NCI-H748 (cell line): ENCODE measurements around the gene FGFR1OP2.
"Not testable (repeated sequence)": the region's sequence is repeated elsewhere in the genome, so short reads cannot be mapped to it uniquely, and the experiment has no call there.

Experiments used
- DNase-seq: peaks from one replicate; lab custom pipeline; 2025; ENCODE audit not compliant: unreplicated experiment; lab: John Stamatoyannopoulos, UW

Gene FGFR1OP2

DNA sequence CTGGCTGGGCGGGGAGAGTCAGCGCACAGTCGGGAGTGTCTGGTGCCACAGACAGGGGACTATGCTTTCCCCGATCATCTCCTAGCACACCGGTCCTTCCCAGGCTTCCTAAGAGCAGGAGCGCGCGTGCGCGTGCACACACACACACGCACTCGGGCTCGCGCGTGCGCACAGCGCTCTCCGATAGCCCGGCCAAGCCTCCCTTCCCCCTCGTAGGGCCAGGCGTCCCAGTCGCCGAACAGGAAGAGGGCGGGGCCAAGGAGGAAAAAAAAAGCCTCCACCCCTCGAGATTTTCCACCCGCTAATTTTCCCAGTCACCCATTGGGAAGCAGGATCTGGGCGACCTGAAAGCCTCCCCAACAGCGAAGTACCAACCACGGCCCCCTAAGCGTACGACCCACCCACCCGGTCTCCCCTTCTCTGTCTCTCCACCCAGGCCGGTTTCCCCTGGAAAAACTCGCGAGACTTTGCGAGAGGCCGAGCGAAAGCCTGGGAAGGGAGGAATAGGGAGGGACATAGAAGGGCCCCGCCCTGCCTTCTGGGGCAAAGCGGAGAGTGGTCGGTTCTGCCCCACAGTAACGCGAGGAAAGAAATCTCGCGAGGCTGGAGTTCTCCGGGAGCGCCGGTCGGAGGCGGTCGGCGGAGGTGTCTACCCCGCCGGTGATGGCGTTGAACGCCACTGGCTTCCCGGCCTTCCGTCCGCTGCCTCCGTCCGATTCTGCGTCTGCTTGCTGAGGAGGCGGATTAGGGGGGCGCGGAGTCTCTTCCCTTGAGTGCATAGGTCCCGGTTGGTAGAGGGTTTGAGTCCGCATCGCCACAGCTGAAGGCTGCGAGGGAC, at the start of gene FGFR1OP2, which contains the start of gene INTS13:
Gene FGFR1OP2 (plus strand): TSS at position 608 of the 838 bp plus-strand sequence. CDS start 15,689 bp downstream, outside the sequence.
Gene INTS13 (minus strand): TSS at position 119 of the 838 bp plus-strand sequence. CDS start 1,178 bp downstream, outside the sequence.
- DNase-seq: peak; percentile 97

DNA sequence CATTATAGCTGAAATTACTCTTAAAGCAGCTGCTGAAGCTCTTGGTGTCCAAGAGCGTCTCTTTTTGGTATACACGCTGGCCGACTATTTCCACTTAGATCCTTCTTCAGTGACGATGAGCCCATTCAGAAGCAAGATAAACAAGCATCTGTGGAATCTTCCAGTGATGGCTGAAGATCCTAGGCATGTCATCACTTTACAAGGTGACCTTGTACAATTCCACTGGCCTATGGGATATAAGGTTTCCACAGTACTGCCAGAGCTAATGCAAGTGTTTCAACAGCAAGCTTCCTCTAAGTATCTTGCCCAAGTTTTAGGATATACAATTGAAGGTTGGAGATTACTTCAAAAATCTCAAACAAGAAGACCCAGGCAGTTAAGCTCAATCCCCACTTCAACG, 47.5 kb upstream of the FGFR1OP2 start:
- no peak for DNase-seq

DNA sequence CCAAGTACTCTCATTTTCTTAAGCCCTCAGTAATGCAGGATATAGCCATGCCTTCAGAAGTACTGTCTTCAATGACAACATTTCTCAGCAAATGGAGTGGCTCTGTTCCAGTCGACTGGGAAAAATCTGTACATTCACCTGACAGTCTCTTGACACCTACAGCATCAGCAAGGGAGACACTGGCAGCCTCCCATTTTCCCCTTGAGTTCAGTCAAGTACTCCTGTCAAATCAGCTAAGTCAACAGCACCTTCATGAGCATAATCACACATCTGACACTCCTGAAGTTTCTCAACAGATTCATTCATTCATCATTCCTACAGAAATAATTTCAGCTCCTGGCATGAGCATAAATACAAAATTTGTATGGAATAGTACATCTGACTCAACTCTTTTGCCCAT, 46.6 kb upstream of the FGFR1OP2 start:
- DNase-seq: no peak

DNA sequence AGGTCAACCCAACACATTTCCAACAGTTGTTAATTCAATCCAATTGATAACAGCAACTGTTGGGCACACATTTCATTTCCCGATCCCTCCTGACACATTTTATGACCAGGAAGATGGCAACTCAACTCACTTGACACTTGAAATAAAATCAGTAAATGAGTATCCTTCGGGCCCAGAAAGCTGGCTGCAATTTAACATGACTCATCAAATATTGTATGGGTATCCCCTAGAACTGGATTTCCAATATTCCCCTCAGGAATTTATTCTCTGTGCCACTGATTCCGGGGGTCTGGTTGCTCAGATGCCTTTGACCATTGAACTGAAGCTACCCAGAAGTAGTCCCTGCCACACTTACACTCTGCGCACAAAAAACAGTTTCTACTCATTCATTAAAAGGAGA, 42.6 kb upstream of the FGFR1OP2 start:
- DNase-seq: no peak

DNA sequence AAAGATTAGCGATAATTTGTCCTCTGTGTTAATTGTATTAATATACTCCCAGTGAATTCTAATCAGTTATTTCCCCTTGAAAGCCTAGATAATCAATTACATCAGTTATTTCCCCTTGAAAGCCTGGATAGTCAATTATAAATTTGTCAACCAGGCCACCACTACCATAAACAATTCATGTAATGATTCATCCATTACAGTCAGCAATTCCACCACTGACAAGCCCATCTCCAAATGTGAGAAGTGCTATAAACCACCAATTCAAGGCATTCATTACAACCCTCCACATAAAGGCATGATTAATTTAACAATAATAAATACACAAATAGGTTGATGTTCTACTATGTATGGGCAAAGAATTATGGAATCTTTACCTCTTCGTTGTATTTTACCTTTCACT, 41.4 kb upstream of the FGFR1OP2 start:
- DNase-seq: no peak

DNA sequence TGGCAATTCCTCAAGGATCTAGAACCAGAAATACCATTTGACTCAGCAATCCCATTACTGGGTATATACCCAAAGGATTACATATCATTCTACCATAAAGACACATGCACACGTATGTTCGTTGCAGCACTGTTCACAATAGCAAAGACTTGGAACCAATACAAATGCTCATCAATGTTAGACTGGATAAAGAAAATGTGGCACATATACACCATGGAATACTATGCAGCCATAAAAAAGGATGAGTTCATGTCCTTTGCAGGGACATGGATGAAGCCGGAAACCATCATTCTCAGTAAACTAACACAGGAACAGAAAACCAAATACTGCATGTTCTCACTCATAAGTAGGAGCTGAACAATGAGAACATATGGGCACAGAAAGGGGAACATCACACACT, 34.9 kb upstream of the FGFR1OP2 start:
- DNase-seq: not testable (repeated sequence)

DNA sequence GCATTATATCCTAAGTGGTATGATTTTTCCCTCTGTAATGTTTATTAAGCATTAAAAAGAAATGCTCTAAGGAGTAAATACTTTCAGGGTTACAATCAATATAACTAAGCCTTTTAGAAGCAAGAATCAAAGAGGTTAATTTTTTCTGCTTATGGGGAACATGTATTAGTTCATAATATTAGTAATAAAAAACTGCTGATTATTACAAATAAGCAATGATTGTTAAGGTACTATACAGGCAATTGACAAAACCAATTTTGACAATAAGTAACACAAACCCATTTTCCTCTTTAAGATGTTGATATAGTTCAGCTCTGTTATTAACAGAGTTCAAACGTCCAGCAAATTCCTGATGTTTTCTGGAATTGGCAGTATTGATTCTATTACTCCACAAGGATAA, 32.2 kb upstream of the FGFR1OP2 start:
- no peak for DNase-seq

DNA sequence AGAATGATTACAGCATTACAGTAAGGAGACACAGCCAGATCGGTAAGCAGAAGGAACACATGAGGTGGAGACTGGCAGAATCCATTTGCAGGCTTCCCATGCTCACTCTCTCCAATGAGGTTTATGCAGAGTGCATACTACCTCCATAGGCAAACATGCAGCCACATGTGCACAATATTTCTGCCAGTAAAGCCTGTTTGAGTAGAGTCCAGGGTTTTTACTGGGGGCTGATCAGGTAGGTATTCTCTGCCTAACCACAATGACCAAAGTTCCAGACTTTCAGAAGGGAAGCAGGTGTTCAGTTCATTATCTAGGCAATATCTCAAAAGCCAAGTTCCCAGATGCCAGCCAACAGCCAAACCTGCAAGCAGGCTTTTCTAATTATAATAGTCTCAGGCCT, 31.6 kb upstream of the FGFR1OP2 start:
- DNase-seq: no peak

DNA sequence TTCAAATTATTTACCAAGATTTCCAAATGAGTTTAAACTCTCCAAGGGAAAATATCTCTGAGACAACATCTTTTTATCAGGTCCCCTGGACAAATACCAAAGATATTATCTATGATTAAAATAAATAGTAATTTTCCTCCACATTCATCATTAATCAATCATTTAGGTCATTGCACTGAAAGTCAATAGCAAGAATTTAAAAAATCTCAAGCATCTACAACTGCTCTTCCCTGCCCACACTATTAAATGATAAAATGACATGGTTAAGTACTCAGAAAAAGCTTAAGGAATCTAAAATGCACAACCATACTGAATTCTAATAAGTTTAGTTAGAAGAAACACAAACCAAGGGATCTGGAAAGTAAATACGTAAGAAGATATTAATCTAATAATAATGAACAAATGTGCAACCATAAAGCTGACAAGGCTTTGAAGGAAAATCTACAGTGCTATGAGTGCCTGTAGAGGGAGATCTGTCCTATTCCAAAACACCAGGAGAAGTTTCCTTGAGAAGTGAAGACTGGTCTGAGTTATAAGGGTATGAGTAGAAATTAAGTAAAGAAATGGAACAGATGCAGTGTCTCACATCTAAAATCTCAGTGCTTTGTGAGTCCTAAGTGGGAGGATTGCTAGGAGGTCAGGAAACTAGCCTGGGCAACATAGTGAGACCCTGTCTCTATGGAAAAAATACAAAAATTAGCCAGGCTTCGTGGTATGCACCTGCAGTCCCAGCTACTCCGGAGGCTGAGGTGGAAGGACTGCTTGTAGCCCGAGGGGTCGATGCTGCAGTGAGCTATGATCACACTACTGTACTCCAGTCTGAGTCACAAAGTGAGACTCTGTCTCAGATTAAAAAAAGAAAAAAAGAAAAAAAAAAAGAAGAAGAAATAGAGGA, 19.7 kb upstream of the FGFR1OP2 start:
- DNase-seq: no peak

DNA sequence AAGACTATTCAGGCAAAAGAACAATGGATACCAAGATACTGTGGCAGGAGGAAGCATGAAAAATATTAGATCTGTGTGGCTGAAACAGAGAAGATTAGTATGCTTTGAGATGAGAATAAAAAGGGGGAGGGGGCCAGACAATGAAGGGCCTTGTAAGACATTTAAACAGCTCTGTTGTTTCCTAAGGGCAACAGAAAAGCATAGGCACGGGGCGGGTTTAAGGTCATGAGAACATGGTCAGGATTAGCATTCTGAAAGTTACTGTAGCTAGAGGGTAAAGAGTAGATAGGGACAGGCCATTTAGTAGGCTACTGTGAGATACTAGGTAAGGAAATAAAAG, 19.1 kb upstream of the FGFR1OP2 start:
- DNase-seq: no peak

DNA sequence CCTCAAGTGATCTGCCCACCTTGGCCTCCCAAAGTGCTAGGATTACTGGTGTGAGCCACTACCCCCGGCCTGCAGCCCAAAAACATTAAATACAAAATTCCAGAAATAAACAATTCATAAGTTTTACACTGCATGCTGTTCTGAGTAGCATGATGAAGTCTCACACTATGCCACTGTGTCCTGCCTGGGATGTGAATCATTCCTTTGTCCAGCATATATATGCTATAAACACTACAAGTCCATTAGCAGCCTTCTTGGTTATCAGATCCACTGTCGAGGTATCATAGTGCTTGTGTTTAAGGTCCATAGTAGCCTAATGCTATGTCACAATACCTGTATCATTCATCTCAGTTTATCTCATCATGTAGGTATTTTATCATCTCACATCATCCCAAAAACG, 16.4 kb upstream of the FGFR1OP2 start:
- DNase-seq: no peak

DNA sequence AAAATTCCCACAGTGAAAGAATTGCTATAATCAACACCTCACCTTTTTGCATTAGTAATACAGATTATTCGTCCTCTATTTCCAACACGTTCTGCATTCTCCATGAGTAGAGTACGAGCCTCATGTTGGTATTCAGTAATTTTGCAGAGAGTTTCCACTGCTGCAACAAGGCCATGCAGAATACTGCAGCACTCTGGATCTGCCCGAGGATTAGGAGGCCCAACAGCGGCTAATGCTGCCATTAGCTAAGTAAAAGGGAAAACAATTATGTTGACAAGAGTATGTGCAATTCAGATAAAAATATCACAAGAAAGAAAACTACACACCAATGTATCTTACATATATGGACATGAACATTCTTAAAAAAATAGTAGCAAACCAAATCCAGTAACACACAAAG, 9.6 kb upstream of the FGFR1OP2 start:
- no peak for DNase-seq

DNA sequence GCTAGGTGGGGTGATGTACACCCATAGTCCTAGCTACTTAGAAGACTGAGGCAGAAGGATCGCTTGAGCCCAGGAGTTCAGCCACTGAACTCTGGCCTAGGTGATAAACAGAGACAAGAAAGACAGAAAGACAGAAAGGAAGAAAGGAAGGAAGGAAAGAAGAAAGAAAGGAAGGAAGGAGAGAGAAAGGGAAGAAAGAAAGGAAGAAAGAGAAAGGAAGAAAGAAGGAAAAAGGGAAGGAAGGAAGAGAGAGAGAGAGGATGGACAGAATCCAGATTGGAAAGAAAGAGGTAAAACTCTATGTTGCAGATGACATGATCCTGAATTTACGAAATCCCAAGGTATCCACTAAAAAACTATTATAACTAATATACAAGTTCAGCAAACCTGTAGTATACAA, 8.7 kb upstream of the FGFR1OP2 start:
- no peak for DNase-seq

DNA sequence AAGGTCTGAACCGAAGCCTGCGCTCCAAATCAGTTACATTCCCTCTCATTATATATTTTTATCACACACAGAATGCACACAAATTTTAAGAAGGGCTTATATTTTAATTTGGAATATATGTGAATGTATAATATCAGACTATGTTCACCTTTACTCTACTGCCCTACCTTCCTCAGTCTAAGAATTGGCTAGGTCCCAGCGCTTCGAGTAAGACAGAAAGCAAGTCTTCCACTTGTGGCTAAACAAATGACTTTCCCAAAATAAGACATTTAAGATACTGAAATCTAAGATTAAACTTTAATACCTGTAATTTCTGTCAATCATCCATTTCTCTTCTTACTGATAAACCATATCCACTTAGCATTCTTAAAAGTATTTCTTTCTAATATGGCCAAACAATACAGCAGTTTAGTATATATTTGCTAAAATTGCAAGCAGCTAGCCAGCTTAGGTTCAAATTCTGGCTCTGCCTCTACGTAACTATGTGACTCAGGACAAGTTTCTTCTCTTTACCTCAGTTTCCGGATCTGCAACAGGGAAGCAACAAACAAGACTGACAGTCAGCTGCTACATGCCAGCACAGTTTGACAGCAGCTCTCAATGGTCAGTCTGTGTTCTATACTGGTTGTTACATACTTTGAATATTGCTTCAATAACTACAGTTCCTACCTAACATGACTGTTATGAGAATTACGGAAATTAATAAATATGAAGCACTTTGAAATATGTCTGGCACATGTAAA, 2.5 kb upstream of the FGFR1OP2 start:
- DNase-seq: no peak

DNA sequence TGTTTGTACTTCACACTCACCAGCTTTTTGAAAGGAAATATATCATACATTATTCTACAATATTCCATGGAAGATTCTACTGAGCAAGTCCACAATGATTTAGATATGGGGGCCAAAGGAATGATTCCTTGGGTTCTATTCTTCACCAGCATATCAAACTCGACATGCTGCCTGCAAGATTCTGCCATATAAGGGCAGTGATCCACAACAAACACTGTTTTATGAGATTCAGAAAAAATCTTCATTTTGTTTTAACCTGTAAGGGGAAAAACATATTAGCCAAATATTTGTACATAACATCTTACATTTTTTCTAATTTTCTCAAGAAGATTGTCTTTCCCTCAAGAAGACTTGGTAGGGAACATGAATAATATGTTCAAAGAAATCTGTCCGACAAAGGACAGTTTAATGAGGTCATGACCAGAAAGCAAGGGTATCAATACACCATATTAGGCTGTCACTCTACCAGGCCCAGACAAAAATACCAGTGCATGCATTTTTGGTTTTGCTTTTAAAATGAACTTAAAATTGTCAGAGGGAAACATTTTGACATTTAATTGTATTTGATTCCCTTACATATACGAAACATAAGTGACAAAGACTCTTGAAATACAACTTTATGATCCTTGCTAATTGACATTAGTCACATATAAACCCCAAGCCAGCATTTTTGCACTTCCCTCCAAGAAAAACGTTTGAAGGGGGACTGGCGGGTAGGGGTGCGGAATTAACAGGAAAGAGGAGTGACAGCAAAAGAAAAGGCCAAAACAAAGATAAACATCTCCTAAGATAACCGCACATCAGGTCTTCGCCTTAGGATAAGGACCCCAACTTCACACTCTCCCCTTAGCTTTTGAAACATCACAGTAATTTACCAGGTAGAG, 1.5 kb upstream of the FGFR1OP2 start:
- DNase-seq: no peak

DNA sequence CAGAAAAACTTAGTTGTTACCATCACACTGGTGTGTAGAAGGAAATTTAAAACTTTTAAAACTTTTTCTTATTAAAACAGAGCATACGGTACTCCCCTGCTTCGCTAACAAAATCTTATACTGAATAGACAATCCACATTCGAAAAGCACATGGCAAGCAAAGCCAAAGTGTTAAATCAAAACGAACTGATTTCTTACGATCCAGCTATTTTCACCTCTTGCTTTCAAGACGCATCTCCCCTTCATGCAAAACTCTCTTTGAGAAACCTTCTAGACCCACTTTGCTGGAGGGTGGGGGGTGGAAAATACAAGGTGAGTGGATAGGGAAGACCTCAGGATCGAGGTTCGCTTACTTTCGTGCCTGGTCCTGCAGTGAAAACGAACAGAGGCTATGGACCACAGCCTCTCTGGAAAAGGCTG, 817 bp upstream of the FGFR1OP2 start:
- no peak for DNase-seq

DNA sequence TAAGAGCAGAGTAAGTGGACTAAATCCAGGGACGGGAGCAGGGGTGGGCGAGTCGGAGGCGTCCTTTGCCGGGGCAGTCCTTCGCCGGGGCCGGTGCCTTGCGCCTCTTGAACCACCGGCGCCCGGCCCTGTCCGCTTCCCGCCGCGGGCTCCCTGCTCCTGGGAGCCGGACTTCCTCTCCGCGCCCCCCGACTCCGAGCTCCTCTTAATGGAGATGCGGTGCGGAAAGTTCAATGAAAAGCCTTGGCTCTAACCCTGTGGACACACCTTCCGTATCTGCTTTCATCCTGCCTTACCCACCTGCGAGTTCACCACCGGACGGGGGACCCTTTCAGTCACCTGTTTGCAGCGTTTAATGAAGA, 412 bp downstream of the FGFR1OP2 start:
- peak; percentile 56 for DNase-seq

DNA sequence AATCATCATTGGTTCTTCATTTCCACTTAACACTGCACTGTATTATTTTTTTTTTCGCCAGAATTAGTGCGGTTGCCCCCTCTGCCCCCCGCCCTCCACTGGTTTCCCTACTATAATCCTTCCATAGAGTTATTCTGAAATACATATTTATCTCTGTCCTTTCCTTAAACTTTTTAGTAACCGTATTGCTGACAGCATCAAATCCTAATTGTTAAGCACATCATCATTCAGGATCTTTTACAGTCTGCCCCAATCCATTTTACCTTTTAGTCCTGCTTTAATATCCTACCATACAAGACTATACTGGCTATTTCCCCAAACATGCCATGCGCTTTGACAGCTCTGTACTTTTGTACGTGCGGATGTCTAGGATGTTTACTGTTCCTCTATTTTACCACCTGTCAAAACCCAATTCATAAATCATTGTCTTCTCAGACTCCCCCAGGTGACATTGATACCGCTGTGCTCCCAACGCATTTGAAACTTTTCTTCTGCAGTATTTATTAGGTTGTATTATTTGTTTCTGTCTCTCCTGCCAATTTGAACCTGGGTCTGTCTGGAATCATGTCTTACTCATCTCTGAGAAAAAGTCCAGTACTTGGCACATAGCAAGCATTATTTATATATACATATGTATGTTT, 1.0 kb downstream of the FGFR1OP2 start:
- peak; percentile 9 for DNase-seq

DNA sequence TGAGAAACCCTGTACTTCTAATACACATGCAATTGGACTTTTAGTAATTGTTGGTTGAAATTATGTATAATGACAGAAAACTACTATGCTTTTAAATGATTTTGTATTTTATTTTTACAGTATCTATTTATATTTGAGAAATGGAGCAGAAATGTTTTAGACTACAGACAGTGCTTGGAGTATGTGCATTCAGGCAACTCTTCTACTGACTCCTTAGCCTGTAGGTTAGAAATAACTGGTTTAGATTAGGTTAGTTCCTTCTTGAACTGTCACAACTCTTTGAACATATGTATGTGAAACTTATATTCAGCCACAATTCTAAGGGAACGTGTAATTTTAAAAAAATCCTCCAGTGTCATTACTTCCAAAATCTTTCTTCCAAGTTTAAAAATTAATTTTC, 1.7 kb downstream of the FGFR1OP2 start:
- no peak for DNase-seq
